Dermis blood vessel endothelial cell (primary cell): ENCODE measurements around the gene KARS1. TPM values are rescaled to one million over a fixed set of nuclear protein-coding genes. Genes with fewer than 3 reads are reported as not detected.
A peak's percentile ranks its signal among the peaks of the same experiment; 100 is the strongest.

Experiments used
- DNase-seq: peaks from one replicate; pipeline ENCODE4 v3.0.0; 2010
- total RNA-seq: library from RNA; depleted of rRNA; stranded (reverse); fragments of >200 nt; gene quantifications from 2 replicates; pipeline ENCODE4 v1.2.3, GENCODE V29; 2014

Gene KARS1
- 184 and 218 TPM in 2 replicates for total RNA-seq

DNA sequence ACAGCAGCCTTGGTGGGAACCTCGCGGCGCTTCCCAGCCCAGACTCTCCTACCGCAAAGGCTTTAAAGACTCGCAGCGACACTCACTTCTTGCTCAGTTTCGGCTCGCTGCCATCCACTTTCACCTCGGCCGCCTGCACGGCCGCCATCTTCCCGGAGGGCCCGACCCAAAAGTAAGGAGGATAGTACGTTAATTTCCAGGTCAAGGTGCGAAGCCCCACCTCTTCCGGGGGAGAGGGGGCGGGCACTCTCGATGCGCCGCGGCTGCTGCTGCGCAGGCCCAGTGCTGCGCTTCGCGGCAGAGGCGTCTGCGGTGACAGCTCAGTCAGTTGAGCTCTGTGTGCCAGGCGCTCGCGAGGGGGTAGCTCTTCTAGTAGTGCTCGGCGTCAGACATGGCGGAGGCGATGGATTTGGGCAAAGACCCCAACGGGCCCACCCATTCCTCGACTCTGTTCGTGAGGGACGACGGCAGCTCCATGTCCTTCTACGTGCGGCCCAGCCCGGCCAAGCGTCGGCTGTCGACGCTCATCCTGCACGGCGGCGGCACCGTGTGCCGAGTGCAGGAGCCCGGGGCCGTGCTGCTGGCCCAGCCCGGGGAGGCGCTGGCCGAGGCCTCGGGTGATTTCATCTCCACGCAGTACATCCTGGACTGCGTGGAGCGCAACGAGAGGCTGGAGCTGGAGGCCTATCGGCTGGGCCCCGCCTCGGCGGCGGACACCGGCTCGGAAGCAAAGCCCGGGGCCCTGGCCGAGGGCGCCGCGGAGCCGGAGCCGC lies at the start of gene KARS1, which contains the start of gene TERF2IP:
KARS1 (minus strand) TSS at position 174 of the 773 bp plus-strand sequence; CDS start at position 148, 26 bp downstream.
TERF2IP (plus strand) TSS at position 282 of the 773 bp plus-strand sequence; CDS start at position 392, 110 bp downstream.
- DNase-seq: peak; percentile 96

DNA sequence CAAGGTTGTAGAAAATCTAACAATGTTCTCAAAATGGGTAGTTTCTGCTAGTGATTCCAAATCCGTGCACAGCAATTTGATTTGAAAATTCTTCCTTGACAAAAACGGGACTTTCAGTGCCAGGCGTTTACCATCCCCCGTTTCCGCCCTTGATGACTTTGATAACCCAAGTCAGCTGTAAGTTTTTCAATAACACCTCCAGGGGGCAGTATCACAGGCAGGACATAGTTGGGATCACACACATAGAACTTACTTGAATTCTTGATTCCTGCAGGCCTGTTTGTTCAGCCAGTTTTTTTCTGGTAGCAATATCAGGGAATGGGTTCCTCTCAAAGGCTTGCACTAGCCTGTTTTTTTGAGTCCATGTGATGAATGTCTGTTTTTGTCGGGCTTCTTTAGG lies 48.2 kb upstream of the KARS1 start:
- DNase-seq: no peak

- no peak for DNase-seq
Measured at GRCh38 chr16:75687361-75687760, 39.9 kb upstream of the KARS1 start.

GRCh38 chr16:75682308-75682707 lies 34.8 kb upstream of the KARS1 start:
- DNase-seq: no peak

GRCh38 chr16:75679366-75679765 lies 31.9 kb upstream of the KARS1 start:
- DNase-seq: peak; percentile 74

GRCh38 chr16:75676909-75677308 lies 29.4 kb upstream of the KARS1 start, which contains the start of gene CPHXL2:
TSS of gene CPHXL2 (minus strand) at chr16:75677009. CDS start at chr16:75676999, 10 bp downstream.
- no peak for DNase-seq

GRCh38 chr16:75667503-75667902 lies 20.0 kb upstream of the KARS1 start:
- no peak for DNase-seq

DNA sequence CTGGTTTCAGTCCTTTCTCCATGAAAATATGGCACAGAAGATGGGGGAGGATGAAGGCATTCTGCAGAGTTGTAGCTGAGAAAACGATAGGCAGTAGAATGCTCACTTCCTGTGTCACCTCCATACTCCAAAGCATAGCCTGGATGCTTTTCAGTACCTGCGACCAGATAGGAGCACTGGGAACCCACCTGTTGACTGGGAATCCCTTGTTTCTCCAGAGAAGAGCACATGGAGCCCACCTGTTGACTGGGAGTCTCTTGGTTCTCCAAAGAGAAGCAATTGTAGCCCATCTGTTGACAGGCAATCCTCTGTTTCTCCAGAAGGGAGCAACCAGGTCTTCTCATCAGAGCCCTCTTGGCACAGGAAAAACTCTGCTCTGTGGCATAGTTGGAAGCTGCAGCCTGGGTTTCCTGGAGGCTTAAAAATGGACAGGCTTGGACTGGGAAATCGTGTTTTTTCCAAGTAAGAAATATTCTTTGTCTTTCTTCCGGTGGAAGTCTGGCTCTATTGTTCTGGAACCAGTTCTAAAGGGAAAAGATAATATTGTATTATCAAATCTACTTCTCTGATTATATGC lies 13.3 kb upstream of the KARS1 start:
- peak; percentile 67 for DNase-seq

DNA sequence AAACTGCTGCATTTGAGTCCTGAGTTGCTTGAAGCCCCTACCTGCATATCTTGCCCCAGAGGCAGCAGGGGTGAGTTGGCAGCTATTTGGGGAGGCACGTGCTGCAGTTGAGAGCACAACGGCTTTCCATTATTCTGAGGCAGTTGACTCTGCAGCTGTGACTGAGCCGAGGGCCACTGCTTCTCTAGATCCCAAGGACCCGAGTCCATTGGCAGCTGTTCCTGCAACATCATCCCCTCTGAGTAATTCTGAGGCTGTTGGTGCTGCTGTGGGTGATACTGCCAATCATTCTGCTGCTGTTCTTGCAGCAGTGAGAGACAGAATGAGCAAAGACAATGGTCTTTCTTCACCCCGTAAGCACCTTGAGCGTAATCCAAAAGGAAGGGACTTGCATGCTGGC lies 12.9 kb upstream of the KARS1 start:
- DNase-seq: no peak

DNA sequence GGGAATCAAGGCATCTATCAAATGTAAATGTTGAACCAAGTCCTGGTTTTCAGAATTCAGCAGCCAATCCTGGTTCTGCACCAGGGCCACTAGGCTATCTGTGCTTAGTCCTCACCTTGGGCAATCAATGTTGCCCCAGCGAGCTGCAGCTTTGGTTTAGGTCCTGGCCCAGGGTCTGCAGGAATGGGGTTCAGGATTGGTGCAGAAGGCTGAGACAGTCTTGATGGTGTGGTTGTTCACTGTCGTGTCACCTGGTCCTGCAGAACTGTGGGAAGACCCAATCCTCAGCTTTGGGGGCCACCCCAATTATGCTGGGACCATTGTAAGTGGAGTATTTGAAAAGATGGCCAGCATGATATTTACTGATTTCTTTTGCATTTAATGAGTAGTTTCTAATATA lies 10.7 kb upstream of the KARS1 start:
- no peak for DNase-seq

DNA sequence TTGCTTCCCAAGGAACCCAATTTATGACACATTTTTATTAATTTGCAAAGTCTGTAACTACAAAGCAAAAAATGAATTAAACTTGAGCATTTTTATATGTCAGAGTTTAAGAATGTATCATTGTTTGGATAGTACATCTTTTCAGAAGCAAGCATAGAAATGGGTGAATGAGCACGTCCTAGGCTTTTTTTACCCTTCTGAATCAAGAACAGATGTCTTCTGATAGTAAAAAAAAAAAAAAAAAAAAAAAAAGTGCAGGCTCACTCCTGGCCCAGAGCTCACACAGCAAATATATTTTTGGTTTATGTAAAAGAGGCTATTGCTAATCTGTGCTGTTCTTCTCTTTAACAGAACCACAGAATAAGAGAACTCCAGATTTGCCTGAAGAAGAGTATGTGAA lies 6.5 kb upstream of the KARS1 start:
- no peak for DNase-seq

- peak; percentile 86 for DNase-seq
Measured at GRCh38 chr16:75648265-75649076, 1.0 kb upstream of the KARS1 start.

- no peak for DNase-seq
Measured at GRCh38 chr16:75647112-75647491, 363 bp downstream of the KARS1 start.

DNA sequence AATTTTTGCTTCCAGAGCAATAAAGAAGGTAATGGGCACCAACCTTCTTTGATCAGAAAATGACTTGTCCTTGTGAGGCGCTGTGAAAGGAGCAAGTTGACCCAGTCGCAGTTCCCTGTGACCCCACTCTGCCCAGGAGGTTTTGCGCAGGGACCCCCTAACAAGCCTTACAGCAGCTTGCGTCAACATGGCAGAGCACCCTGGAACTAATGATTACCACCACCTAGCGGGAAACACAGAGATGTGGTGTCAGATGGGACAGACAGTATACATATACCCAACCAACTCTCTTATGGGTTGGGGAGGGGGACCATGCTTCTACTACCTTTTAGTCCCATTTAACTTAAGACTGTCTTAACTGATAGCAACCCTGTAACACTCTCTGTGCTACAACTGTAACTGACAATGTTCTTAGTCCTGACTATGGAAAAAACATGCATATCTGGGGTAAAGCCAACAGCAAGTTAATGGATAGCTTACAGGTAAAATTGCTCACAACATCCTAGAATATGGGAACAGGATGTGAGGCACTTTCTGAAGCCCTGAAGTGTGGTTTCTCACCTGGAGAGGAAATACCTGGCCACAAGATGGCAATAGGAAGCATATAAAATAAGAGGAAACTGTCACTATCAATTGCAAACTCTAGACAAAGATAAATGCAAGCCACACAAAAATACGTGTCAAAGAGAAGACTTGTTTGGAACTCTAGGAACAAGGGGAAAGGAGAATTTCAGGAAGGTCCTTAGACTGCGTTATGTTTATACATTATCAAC lies 3.0 kb downstream of the KARS1 start:
- no peak for DNase-seq

DNA sequence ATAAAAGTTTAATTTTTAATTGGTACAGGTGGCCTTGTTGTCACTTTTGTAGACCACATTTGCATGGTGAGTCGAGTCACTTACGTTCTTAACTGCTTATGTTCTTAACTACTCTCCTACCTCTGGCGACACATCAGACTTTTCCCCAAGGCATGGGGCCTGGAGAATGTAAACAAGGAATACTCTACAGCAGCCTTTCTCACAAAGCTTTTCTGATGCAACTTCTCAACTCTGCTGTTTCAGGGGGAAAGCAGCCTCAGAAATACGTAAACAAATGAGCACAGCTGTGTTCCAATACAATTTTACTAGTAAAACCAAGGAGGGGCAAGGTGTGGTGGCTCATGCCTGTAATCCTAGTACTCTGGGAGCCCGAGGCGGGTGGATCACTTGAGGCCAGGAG lies 6.9 kb downstream of the KARS1 start:
- no peak for DNase-seq

DNA sequence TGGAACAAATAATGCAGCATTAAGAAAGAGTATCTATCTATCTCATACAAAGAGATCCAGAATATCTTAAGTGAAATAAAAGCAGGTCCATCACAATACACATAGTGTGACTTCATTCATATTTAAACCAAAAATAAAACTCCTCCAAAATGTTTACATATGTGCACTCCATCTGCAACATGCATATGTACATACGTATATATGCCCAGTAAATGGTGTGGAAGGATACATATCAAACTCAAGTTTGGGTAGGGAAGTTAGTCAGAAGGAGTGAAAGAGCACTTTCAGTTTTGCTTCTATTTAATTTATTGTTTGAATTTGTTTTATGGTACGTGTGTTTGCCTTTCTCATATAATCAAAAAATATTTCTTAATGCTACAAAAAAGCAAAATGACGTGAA lies 12.4 kb downstream of the KARS1 start:
- DNase-seq: no peak

GRCh38 chr16:75632857-75633256 lies 14.6 kb downstream of the KARS1 start:
- DNase-seq: no peak

GRCh38 chr16:75630052-75630451 lies 17.4 kb downstream of the KARS1 start:
- no peak for DNase-seq

GRCh38 chr16:75629132-75629531 lies 18.3 kb downstream of the KARS1 start:
- DNase-seq: no peak

DNA sequence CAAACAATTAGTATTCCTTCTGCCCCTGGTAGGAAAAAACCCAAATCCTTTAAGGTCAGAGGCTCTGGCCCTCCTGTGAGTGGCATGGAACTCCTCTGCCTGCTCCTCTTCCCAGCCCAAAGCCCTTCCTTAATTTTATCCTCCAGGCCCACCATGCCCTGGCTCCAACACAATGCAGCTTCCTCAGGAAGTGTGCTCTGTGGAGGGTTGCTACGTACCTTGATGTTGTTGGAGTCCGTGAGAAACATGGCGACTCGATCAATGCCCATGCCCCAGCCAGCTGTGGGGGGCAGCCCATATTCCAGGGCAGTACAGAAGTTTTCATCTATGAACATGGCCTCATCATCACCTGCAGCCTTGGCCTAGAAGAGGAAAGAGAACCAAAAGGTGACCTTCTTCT lies 19.1 kb downstream of the KARS1 start:
- peak; percentile 75 for DNase-seq

DNA sequence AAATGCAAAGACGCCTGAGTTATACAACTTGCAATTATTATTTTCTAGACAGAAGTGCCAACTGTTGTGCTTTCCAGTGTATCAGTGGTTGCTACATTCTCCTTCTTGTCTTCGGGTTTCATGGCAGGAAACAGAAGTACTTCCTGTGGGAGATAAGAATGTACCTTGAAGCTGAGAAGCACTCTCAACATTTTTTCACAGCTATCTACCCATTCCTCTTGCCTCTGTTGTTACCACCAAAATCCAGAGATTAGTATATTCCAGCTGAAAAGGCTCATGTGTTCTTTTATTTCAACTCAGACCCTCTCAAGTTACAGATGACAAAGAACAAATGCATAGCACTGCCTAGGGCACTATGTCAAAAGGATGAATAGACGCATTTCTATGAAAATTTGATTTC lies 19.6 kb downstream of the KARS1 start:
- DNase-seq: peak; percentile 69

DNA sequence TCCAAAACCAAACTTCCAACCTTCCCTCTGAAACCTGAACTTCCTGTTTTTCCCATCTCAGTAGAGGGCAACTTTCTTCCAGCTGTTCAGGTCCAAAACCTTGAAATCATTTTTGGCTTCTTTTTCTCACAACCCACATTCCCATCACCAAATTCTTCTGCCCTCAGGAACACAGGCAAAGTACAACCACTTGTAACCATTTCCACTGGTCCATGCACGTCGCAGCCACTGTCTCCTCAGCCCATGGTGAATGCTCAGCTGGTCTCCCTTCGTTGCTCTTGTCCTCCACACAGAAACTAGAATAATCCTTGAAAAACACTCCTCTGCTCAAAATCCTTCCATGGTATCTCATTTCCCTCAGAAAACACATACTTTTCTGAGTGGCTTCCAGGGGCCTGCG lies 20.7 kb downstream of the KARS1 start:
- DNase-seq: no peak

DNA sequence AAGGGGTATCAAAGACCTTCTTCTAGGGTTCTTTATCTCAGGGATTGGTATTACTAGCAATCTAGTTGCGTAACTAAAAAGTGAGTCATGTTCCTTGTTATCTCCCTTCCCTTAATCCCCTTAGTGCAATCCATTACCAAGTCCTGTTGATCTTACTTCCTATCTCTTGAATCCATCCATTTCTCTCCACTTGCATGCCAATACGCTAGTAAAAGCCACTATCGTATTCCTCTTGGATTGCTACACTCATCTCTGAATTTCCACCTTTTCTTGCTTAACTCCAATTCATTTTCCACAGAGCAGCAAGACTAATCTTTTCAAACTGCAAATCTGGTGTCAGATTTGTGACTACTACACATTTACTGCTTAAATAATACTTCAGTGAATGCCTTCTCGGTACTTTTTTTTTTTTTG lies 22.5 kb downstream of the KARS1 start:
- no peak for DNase-seq
